ENCODE results near the gene PROK2.

The PROK2 gene

GRCh38 chr3:71786551-71786950 is 1.6 kb upstream of the PROK2 start:
- DNase-seq (ENCODE audit: low spot score) = no peak

GRCh38 chr3:71786217-71786549 is 1.2 kb upstream of the PROK2 start:
- no peak for DNase-seq (ENCODE audit: low spot score)

GRCh38 chr3:71785532-71786216 is 726 bp upstream of the PROK2 start:
- no peak for DNase-seq (ENCODE audit: low spot score)

GRCh38 chr3:71784201-71784913 is 591 bp downstream of the PROK2 start:
- no peak for DNase-seq (ENCODE audit: low spot score)

GRCh38 chr3:71783152-71783551 is 1.8 kb downstream of the PROK2 start:
- no peak for DNase-seq (ENCODE audit: low spot score)

- no peak for DNase-seq (ENCODE audit: low spot score)
Measured at GRCh38 chr3:71780430-71780829, 4.5 kb downstream of the PROK2 start.

- DNase-seq (ENCODE audit: low spot score) = no peak
Measured at GRCh38 chr3:71779674-71780377, 5.1 kb downstream of the PROK2 start.

GRCh38 chr3:71778353-71778752 is 6.6 kb downstream of the PROK2 start:
- no peak for DNase-seq (ENCODE audit: low spot score)

GRCh38 chr3:71776538-71776937 is 8.4 kb downstream of the PROK2 start:
- no peak for DNase-seq (ENCODE audit: low spot score)

- DNase-seq (ENCODE audit: low spot score) = no peak
Measured at GRCh38 chr3:71771884-71772283, 13.1 kb downstream of the PROK2 start.

- no peak for DNase-seq (ENCODE audit: low spot score)
Measured at GRCh38 chr3:71771126-71771525, 13.8 kb downstream of the PROK2 start.

GRCh38 chr3:71763426-71763825 is 21.5 kb downstream of the PROK2 start:
- DNase-seq (ENCODE audit: low spot score) = no peak

- DNase-seq (ENCODE audit: low spot score) = no peak
Measured at GRCh38 chr3:71760140-71760539, 24.8 kb downstream of the PROK2 start.

- DNase-seq (ENCODE audit: low spot score) = no peak
Measured at GRCh38 chr3:71759401-71759800, 25.5 kb downstream of the PROK2 start.

GRCh38 chr3:71758091-71758490 is 26.9 kb downstream of the PROK2 start:
- no peak for DNase-seq (ENCODE audit: low spot score)

- DNase-seq (ENCODE audit: low spot score) = no peak
Measured at GRCh38 chr3:71754610-71755253, 30.2 kb downstream of the PROK2 start.

- no peak for DNase-seq (ENCODE audit: low spot score)
Measured at GRCh38 chr3:71753701-71754609, 31.0 kb downstream of the PROK2 start, which contains the start of gene GPR27. Gene GPR27 (plus strand): TSS chr3:71753855. CDS start chr3:71754050, 195 bp downstream.

- no peak for DNase-seq (ENCODE audit: low spot score)
Measured at GRCh38 chr3:71752831-71753700, 31.9 kb downstream of the PROK2 start.

GRCh38 chr3:71751602-71752001 is 33.3 kb downstream of the PROK2 start:
- no peak for DNase-seq (ENCODE audit: low spot score)

GRCh38 chr3:71744738-71745137 is 40.2 kb downstream of the PROK2 start:
- no peak for DNase-seq (ENCODE audit: low spot score)

GRCh38 chr3:71742621-71743020 is 42.3 kb downstream of the PROK2 start:
- no peak for DNase-seq (ENCODE audit: low spot score)

All from CD4-positive, alpha-beta T cell treated with Interleukin-6 at 100 ng/mL for 8 hours (primary cell).